Activated naive CD8-positive, alpha-beta T cell treated with anti-CD3 and anti-CD28 coated beads, Interleukin-2, amount 50 U/mL, for 24 hours (primary cell): ENCODE data around the gene NCEH1.
A peak's percentile ranks its signal among the peaks of the same experiment; 100 is the strongest.
"Not testable (repeated sequence)": the region's sequence is repeated elsewhere in the genome, so short reads cannot be mapped to it uniquely, and the experiment has no call there.

ENCODE experiments used
- ATAC-seq: fragments of 150-1000 bp; cut with Tn5 transposase; one replicate; pipeline ENCODE4 v1.10.0; 2021
- DNase-seq: peaks from one replicate; pipeline ENCODE4 v3.0.0; 2021
- H3K27ac Mint-ChIP-seq: one replicate; pipeline ENCODE4 v1.8.0; 2021; ENCODE audit warnings: mild to moderate bottlenecking, mixed read lengths
- H3K27me3 Mint-ChIP-seq: one replicate; pipeline ENCODE4 v1.8.0; 2021; ENCODE audit warnings: mixed read lengths
- H3K36me3 Mint-ChIP-seq: one replicate; pipeline ENCODE4 v1.8.0; 2021; ENCODE audit warnings: low read depth, mixed read lengths
- H3K4me1 Mint-ChIP-seq: one replicate; pipeline ENCODE4 v1.8.0; 2021; ENCODE audit warnings: mixed read lengths
- H3K4me3 Mint-ChIP-seq: one replicate; pipeline ENCODE4 v1.8.0; 2021; ENCODE audit warnings: mild to moderate bottlenecking, moderate library complexity, mixed read lengths
- H3K9me3 Mint-ChIP-seq: one replicate; pipeline ENCODE4 v1.8.0; 2021; ENCODE audit warnings: mixed read lengths

The NCEH1 gene

GRCh38 chr3:172717493-172718088 lies 6.7 kb upstream of the NCEH1 start:
- DNase-seq = no peak
- H3K27me3 Mint-ChIP-seq = peaks cover 3% of the 10 kb centered on the region
- no peak overlapping the region for H3K27ac Mint-ChIP-seq
- no peaks in the 10 kb centered on the region for H3K36me3 Mint-ChIP-seq
- ATAC-seq = peak; percentile 43
- peaks cover 5% of the 10 kb centered on the region for H3K9me3 Mint-ChIP-seq
- H3K4me1 Mint-ChIP-seq = no peaks in the 10 kb centered on the region
- H3K4me3 Mint-ChIP-seq = no peak overlapping the region

GRCh38 chr3:172716476-172716875 lies 5.6 kb upstream of the NCEH1 start:
- H3K27me3 Mint-ChIP-seq = peaks cover 3% of the 10 kb centered on the region
- no peak for ATAC-seq
- no peaks in the 10 kb centered on the region for H3K36me3 Mint-ChIP-seq
- no peak overlapping the region for H3K27ac Mint-ChIP-seq
- no peak for DNase-seq
- no peak overlapping the region for H3K4me3 Mint-ChIP-seq
- H3K4me1 Mint-ChIP-seq = no peaks in the 10 kb centered on the region
- peaks cover 5% of the 10 kb centered on the region for H3K9me3 Mint-ChIP-seq

- ATAC-seq = no peak
- Mint-ChIP-seq H3K9me3 (no peaks in the 10 kb centered on the region), H3K4me3 (no peak overlapping the region), H3K27me3 (no peaks in the 10 kb centered on the region), H3K27ac (no peak overlapping the region), H3K36me3 (no peaks in the 10 kb centered on the region), H3K4me1 (peaks cover 25% of the 10 kb centered on the region)
- no peak for DNase-seq
Measured at GRCh38 chr3:172713316-172713715, 2.4 kb upstream of the NCEH1 start.

- no peaks in the 10 kb centered on the region for H3K36me3 Mint-ChIP-seq
- peak overlapping the region; percentile 55 for H3K27ac Mint-ChIP-seq
- H3K27me3 Mint-ChIP-seq = no peaks in the 10 kb centered on the region
- H3K9me3 Mint-ChIP-seq = no peaks in the 10 kb centered on the region
- ATAC-seq (no peak), DNase-seq (no peak)
- H3K4me3 Mint-ChIP-seq = peak overlapping the region; percentile 93
- H3K4me1 Mint-ChIP-seq = peaks cover 25% of the 10 kb centered on the region
Measured at GRCh38 chr3:172711454-172711795, 558 bp upstream of the NCEH1 start.

GRCh38 chr3:172709774-172710663 lies 848 bp downstream of the NCEH1 start:
- Mint-ChIP-seq H3K27me3 (no peaks in the 10 kb centered on the region), H3K27ac (peak overlapping the region; percentile 55), H3K9me3 (no peaks in the 10 kb centered on the region), H3K4me1 (peaks cover 25% of the 10 kb centered on the region), H3K4me3 (peak overlapping the region; percentile 93), H3K36me3 (no peaks in the 10 kb centered on the region)
- DNase-seq = peak; percentile 18
- peak; percentile 23 for ATAC-seq

- Mint-ChIP-seq H3K27me3 (no peaks in the 10 kb centered on the region), H3K9me3 (no peaks in the 10 kb centered on the region), H3K27ac (no peak overlapping the region), H3K4me3 (no peak overlapping the region), H3K36me3 (no peaks in the 10 kb centered on the region), H3K4me1 (peaks cover 25% of the 10 kb centered on the region)
- DNase-seq (no peak), ATAC-seq (no peak)
Measured at GRCh38 chr3:172708921-172709773, 1.7 kb downstream of the NCEH1 start.

GRCh38 chr3:172707967-172708366 lies 2.9 kb downstream of the NCEH1 start:
- no peak overlapping the region for H3K4me3 Mint-ChIP-seq
- DNase-seq (no peak), ATAC-seq (no peak)
- H3K36me3 Mint-ChIP-seq = no peaks in the 10 kb centered on the region
- H3K27ac Mint-ChIP-seq = no peak overlapping the region
- no peaks in the 10 kb centered on the region for H3K27me3 Mint-ChIP-seq
- peaks cover 25% of the 10 kb centered on the region for H3K4me1 Mint-ChIP-seq
- H3K9me3 Mint-ChIP-seq = no peaks in the 10 kb centered on the region

GRCh38 chr3:172707030-172707429 lies 3.8 kb downstream of the NCEH1 start:
- no peak overlapping the region for H3K27ac Mint-ChIP-seq
- no peaks in the 10 kb centered on the region for H3K9me3 Mint-ChIP-seq
- no peak overlapping the region for H3K4me3 Mint-ChIP-seq
- H3K27me3 Mint-ChIP-seq = no peaks in the 10 kb centered on the region
- ATAC-seq = no peak
- no peak for DNase-seq
- H3K36me3 Mint-ChIP-seq = no peaks in the 10 kb centered on the region
- H3K4me1 Mint-ChIP-seq = peaks cover 25% of the 10 kb centered on the region

- H3K36me3 Mint-ChIP-seq = peaks cover 2% of the 10 kb centered on the region
- H3K4me1 Mint-ChIP-seq = peaks cover 18% of the 10 kb centered on the region
- no peak for ATAC-seq
- no peaks in the 10 kb centered on the region for H3K9me3 Mint-ChIP-seq
- no peak for DNase-seq
- H3K27ac Mint-ChIP-seq = no peak overlapping the region
- H3K27me3 Mint-ChIP-seq = no peaks in the 10 kb centered on the region
- H3K4me3 Mint-ChIP-seq = no peak overlapping the region
Measured at GRCh38 chr3:172705170-172705569, 5.7 kb downstream of the NCEH1 start.

GRCh38 chr3:172704001-172704400 lies 6.9 kb downstream of the NCEH1 start:
- peaks cover 2% of the 10 kb centered on the region for H3K36me3 Mint-ChIP-seq
- no peaks in the 10 kb centered on the region for H3K9me3 Mint-ChIP-seq
- DNase-seq (no peak), ATAC-seq (no peak)
- H3K27ac Mint-ChIP-seq = no peak overlapping the region
- peaks cover 6% of the 10 kb centered on the region for H3K4me1 Mint-ChIP-seq
- H3K4me3 Mint-ChIP-seq = no peak overlapping the region
- H3K27me3 Mint-ChIP-seq = no peaks in the 10 kb centered on the region

GRCh38 chr3:172702731-172703130 lies 8.1 kb downstream of the NCEH1 start:
- not testable (repeated sequence) for H3K36me3 Mint-ChIP-seq, DNase-seq, H3K9me3 Mint-ChIP-seq, H3K4me1 Mint-ChIP-seq, ATAC-seq, H3K27me3 Mint-ChIP-seq, H3K4me3 Mint-ChIP-seq, H3K27ac Mint-ChIP-seq

- H3K27ac Mint-ChIP-seq = no peak overlapping the region
- peaks cover 4% of the 10 kb centered on the region for H3K4me1 Mint-ChIP-seq
Measured at GRCh38 chr3:172702256-172702655, 8.6 kb downstream of the NCEH1 start.

GRCh38 chr3:172701751-172702150 lies 9.1 kb downstream of the NCEH1 start:
- DNase-seq (no peak), ATAC-seq (no peak)
- no peak overlapping the region for H3K4me3 Mint-ChIP-seq
- no peak overlapping the region for H3K27ac Mint-ChIP-seq
- H3K36me3 Mint-ChIP-seq = peaks cover 2% of the 10 kb centered on the region
- H3K27me3 Mint-ChIP-seq = no peaks in the 10 kb centered on the region
- peaks cover 4% of the 10 kb centered on the region for H3K4me1 Mint-ChIP-seq
- H3K9me3 Mint-ChIP-seq = no peaks in the 10 kb centered on the region

More at GRCh38 chr3:172702256-172702655, 8.6 kb downstream of the NCEH1 start:
- H3K9me3 Mint-ChIP-seq = no peaks in the 10 kb centered on the region
- H3K4me3 Mint-ChIP-seq = no peak overlapping the region
- no peak for ATAC-seq
- DNase-seq = no peak
- no peaks in the 10 kb centered on the region for H3K27me3 Mint-ChIP-seq
- H3K36me3 Mint-ChIP-seq = peaks cover 2% of the 10 kb centered on the region

GRCh38 chr3:172700936-172701455 lies 9.9 kb downstream of the NCEH1 start:
- no peaks in the 10 kb centered on the region for H3K9me3 Mint-ChIP-seq
- peaks cover 4% of the 10 kb centered on the region for H3K4me1 Mint-ChIP-seq
- ATAC-seq = no peak
- H3K27ac Mint-ChIP-seq = no peak overlapping the region
- no peak for DNase-seq
- H3K4me3 Mint-ChIP-seq = no peak overlapping the region
- no peaks in the 10 kb centered on the region for H3K27me3 Mint-ChIP-seq
- H3K36me3 Mint-ChIP-seq = peaks cover 2% of the 10 kb centered on the region
